ENCODE measurements around the gene PTRH1. TPM values are rescaled to one million over a fixed set of nuclear protein-coding genes. Genes with fewer than 3 reads are reported as not detected.
"Not testable (repeated sequence)": the region's sequence is repeated elsewhere in the genome, so short reads cannot be mapped to it uniquely, and the experiment has no call there.

Gene PTRH1
- total RNA-seq, 4 donors from 2014 or later: 16.9 to 38.6 (median 26.3) TPM

DNA sequence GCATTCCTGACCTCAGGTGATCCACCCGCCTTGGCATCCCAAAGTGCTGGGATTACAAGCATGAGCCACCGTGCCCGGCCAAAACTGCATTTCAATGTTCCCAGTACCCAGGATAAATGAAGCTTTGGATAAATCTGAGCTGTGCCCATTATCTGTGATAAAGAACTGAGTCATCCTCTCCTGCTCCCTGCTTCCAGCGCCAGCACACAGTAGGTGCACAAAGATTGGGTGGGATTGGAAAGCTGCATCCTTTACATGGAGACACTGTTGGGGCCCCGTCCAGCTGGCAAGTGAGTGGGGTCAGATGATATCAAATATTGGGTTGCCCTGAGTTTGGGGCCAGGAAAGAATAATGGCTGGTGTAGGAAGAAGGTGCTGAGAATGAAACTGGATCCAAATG, 45.6 kb upstream of the PTRH1 start:
- Histone ChIP-seq H3K4me1 (peaks cover 0 to 3% of the 10 kb centered on the region in 2 donors), H3K4me3 (peak overlapping the region in 2 of 4 donors; percentile 37 to 38), H3K27ac (peak overlapping the region in 3 of 4 donors; percentile 51 to 81 (median 76)), H3K9me3 (no peaks in the 10 kb centered on the region), H3K27me3 (peaks cover 0 to 9% (median 2%) of the 10 kb centered on the region in 3 donors), H3K36me3 (no peaks in the 10 kb centered on the region)
- DNase-seq (no peak), ATAC-seq (no peak)
- TF ChIP-seq POLR2A (IDR thresholded peaks at IDR 0.05): no peak
- TF ChIP-seq, protein P1, sequence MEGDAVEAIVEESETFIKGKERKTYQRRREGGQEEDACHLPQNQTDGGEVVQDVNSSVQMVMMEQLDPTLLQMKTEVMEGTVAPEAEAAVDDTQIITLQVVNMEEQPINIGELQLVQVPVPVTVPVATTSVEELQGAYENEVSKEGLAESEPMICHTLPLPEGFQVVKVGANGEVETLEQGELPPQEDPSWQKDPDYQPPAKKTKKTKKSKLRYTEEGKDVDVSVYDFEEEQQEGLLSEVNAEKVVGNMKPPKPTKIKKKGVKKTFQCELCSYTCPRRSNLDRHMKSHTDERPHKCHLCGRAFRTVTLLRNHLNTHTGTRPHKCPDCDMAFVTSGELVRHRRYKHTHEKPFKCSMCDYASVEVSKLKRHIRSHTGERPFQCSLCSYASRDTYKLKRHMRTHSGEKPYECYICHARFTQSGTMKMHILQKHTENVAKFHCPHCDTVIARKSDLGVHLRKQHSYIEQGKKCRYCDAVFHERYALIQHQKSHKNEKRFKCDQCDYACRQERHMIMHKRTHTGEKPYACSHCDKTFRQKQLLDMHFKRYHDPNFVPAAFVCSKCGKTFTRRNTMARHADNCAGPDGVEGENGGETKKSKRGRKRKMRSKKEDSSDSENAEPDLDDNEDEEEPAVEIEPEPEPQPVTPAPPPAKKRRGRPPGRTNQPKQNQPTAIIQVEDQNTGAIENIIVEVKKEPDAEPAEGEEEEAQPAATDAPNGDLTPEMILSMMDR (IDR thresholded peaks at IDR 0.05 in 4 of 5, conservative IDR thresholded peaks at IDR 0.05 in 1 of 5): no peak
- in situ Hi-C loops (cut with MboI; ENCODE audit: low sequenced_read_pairs in 4 of 4) (no loop called here), intact Hi-C loops (cut with DNase I; ENCODE audit: low total_unique reads) (no loop called here)

GRCh38 chr9:127758843-127759242, 43.4 kb upstream of the PTRH1 start:
- intact Hi-C loops (cut with DNase I; ENCODE audit: low total_unique reads): no loop called here
- TF ChIP-seq, protein P1 (IDR thresholded peaks at IDR 0.05 in 4 of 5, conservative IDR thresholded peaks at IDR 0.05 in 1 of 5): no peak
- no peak for TF ChIP-seq POLR2A (IDR thresholded peaks at IDR 0.05)
- Histone ChIP-seq H3K27ac (peak overlapping the region in 3 of 4 donors; percentile 9 to 44 (median 33)), H3K27me3 (peaks cover 6 to 30% (median 21%) of the 10 kb centered on the region in 3 donors), H3K9me3 (no peaks in the 10 kb centered on the region), H3K4me3 (no peak overlapping the region), H3K36me3 (no peaks in the 10 kb centered on the region), H3K4me1 (peaks cover 0 to 10% of the 10 kb centered on the region in 2 donors)
- in situ Hi-C loops (cut with MboI; ENCODE audit: low sequenced_read_pairs in 4 of 4): no loop called here
- ATAC-seq (no peak), DNase-seq (no peak)

DNA sequence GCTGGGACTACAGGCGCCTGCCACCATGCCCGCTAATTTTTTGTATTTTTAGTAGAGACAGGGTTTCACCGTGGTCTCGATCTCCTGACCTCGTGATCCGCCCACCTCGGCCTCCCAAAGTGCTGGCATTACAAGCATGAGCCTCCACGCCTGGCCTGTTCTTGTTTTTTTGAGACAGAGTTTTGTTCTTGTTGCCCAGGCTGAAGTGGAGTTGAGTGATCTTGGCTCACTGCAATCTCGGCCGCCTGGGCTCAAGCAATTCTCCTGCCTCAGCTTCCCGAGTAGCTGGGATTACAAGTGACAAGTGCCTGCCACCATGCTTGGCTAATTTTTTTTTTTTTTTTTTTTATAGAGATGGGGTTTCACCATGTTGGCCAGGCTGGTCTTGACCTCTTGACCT, 41.3 kb upstream of the PTRH1 start:
- intact Hi-C loops (cut with DNase I; ENCODE audit: low total_unique reads); in situ Hi-C loops (cut with MboI; ENCODE audit: low sequenced_read_pairs in 4 of 4); H3K36me3 ChIP-seq; DNase-seq; H3K9me3 ChIP-seq; H3K27ac ChIP-seq; ATAC-seq; H3K4me3 ChIP-seq: not testable (repeated sequence)
- Histone ChIP-seq H3K27me3 (peaks cover 11 to 33% (median 32%) of the 10 kb centered on the region in 3 donors), H3K4me1 (peaks cover 0 to 10% of the 10 kb centered on the region in 2 donors)

DNA sequence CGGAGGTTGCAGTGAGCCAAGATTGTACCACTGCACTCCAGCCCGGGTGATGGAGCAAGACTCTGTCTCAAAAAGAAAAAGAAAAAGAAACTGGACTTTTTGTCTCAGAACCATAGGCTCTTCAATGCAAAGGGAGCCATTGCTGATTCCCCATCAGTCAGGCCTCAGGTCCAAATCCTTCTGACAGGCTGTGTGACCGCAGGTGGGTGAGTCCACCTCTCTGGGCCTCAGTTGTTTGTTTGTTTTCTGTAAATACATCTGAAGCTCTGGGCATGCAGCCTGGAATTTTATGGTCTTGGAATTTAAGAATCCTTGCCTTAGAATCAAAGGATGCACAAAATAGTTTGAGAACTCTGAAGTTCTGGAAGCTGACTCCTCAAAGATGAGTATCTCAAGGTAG, 40.8 kb upstream of the PTRH1 start:
- TF ChIP-seq, protein P1 (IDR thresholded peaks at IDR 0.05 in 4 of 5, conservative IDR thresholded peaks at IDR 0.05 in 1 of 5): no peak
- TF ChIP-seq POLR2A (IDR thresholded peaks at IDR 0.05): no peak
- peaks cover 11 to 33% (median 32%) of the 10 kb centered on the region in 3 donors for H3K27me3 ChIP-seq
- DNase-seq (no peak), ATAC-seq (no peak)
- H3K36me3 ChIP-seq: no peaks in the 10 kb centered on the region
- intact Hi-C loops (cut with DNase I; ENCODE audit: low total_unique reads): no loop called here
- no peak overlapping the region for H3K4me3 ChIP-seq
- H3K9me3 ChIP-seq: no peaks in the 10 kb centered on the region
- H3K27ac ChIP-seq: no peak overlapping the region
- in situ Hi-C loops (cut with MboI; ENCODE audit: low sequenced_read_pairs in 4 of 4): no loop called here
- H3K4me1 ChIP-seq: peaks cover 0 to 10% of the 10 kb centered on the region in 2 donors

GRCh38 chr9:127755061-127756060, 39.9 kb upstream of the PTRH1 start:
- peaks cover 0 to 10% of the 10 kb centered on the region in 2 donors for H3K4me1 ChIP-seq
- in situ Hi-C loops (cut with MboI; ENCODE audit: low sequenced_read_pairs in 4 of 4): no loop called here

More at GRCh38 chr9:127755061-127756060, 39.9 kb upstream of the PTRH1 start:
- DNase-seq: no peak
- ATAC-seq: peak in 1 of 2 donors; percentile 14
- intact Hi-C loops (cut with DNase I; ENCODE audit: low total_unique reads): no loop called here
- H3K27ac ChIP-seq: peak overlapping the region in 3 of 4 donors; percentile 31 to 45 (median 38)
- H3K9me3 ChIP-seq: no peaks in the 10 kb centered on the region
- peak overlapping the region in 3 of 4 donors; percentile 5 to 23 (median 14) for H3K4me3 ChIP-seq
- no peaks in the 10 kb centered on the region for H3K36me3 ChIP-seq
- TF ChIP-seq, protein P1 (IDR thresholded peaks at IDR 0.05 in 4 of 5, conservative IDR thresholded peaks at IDR 0.05 in 1 of 5): no peak
- peaks cover 11 to 33% (median 32%) of the 10 kb centered on the region in 3 donors for H3K27me3 ChIP-seq
